Suprapubic skin (tissue), 3 donors: Measurements from ENCODE around the gene CDK5RAP2.

Source experiments
- CTCF ChIP-seq, 2 donors: fragments of 200-600 bp in 1 of 2; fragments of 450-650 bp in 1 of 2; sonication (generic) in 1 of 2; IDR thresholded peaks; one replicate each; pipeline ENCODE4 v1.5.1; 2016 to 2019; ENCODE audit warnings: antibody characterized with exemption in 2 of 2, mild to moderate bottlenecking in 1 of 2, moderate library complexity in 1 of 2
- POLR2A ChIP-seq, 2 donors: fragments of 450-650 bp; IDR thresholded peaks; one replicate each; pipeline ENCODE4 v1.6.1; 2017; ENCODE audit warnings: antibody characterized with exemption in 2 of 2, mild to moderate bottlenecking in 2 of 2, moderate library complexity in 2 of 2

- TF ChIP-seq CTCF (IDR thresholded peaks at IDR 0.05) (no peak), POLR2A (IDR thresholded peaks at IDR 0.05) (no peak)
Measured at GRCh38 chr9:120454467-120454866, 125.5 kb downstream of the CDK5RAP2 start.
